OCI-M1 (cell line): ENCODE data around the gene ATCAY.
A peak's percentile ranks its signal among the peaks of the same experiment; 100 is the strongest.
"Not testable (repeated sequence)": the region's sequence is repeated elsewhere in the genome, so short reads cannot be mapped to it uniquely, and the experiment has no call there.

ENCODE experiments used
- DNase-seq: peaks from one replicate; lab custom pipeline; 2025; lab: John Stamatoyannopoulos, UW

ATCAY gene

DNA sequence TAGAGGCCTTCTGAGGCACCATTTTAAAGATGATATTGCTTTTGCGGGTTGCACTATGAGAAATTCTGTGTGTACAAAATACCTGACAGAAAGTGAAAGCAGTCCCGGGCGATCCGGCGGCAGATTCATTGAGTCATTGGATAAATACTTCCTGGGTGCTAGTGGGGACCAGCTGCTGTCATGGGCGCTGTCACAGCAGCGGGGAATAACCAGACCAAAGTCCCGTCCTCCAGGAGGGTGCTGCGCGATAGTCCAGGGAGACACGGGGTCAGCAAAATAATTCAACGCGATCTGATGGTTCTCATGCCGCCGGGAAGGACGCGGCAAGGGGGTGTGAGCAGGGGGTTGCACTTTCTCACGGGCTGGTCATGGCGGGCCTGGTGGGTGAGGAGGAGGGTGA lies 25.2 kb upstream of the ATCAY start:
- DNase-seq = no peak

DNA sequence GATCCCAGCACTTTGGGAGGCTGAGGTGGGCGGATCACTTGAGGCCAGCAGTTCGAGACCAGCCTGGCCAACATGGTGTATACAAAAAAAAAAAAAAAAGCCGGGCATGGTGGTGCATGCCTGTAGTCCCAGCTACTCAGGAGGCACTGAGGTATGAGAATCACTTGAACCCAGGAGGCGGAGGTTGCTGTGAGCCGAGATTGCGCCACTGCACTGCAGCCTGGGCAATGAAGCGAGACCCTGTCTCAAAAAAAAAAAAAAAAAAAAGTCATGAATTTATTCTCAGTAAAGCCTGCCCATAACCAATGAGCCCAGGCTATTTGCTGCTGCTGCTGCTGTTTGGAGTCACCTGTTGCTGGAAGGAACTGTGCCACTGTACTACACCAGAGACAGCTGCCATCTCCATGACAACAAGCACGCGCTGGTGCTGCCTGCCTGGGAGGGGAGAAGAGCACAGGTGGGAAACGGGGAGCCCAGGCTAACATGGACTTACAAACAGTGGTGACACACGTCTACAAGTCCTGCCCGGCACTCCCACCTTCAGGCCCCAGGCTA lies 23.0 kb upstream of the ATCAY start:
- no peak for DNase-seq

DNA sequence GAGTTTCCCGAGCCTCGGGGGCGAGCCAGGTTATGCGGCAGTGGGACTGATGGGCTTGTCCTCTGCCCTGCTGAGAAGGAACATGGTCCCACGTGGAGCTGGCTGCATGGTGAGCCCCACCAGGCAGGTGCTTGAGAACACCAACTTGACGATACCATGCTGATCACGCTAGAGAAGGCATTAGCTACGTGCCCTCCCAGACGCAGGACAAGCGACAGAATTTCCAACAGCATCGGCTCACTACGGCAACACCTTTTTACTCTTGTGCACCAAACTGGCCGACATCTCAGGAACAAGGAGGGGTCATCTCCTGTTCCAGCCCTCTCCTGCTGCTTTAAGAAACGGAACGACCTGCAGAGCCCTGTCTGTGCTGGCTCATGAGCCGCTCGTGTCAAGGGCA lies 20.0 kb upstream of the ATCAY start:
- DNase-seq = no peak

DNA sequence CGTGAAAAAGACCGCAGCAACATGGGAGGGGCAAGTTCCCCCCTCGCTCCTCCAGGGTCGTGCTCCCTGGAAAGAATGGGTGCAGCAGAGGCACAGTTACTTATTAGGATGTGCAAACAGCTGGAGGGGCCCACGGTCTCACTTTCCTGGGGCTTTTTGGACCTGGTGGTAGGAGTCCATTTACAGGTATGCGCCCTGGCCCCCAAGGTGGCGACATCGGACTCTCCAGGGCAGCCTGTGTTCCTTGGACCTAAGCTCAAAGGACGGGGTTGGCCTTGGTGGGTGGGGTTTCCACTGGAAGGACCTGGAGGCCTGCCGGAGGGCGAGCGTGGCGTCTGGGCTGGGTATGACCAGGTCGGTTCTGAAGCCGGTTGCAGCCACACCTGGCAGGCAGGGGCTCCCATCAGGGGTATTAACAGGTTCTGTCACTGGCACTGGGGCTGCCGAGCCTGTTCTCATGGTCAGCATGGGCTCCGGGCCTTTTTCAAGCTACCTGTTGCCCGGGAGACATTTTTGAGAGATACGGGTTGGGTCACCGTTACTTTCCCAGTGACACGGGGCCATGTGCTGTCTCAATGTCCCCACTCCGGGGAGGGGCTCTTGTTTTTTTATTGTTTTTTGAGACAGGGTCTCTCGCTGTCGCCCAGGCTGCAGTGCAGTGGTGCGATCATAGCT lies 17.5 kb upstream of the ATCAY start:
- DNase-seq = no peak

DNA sequence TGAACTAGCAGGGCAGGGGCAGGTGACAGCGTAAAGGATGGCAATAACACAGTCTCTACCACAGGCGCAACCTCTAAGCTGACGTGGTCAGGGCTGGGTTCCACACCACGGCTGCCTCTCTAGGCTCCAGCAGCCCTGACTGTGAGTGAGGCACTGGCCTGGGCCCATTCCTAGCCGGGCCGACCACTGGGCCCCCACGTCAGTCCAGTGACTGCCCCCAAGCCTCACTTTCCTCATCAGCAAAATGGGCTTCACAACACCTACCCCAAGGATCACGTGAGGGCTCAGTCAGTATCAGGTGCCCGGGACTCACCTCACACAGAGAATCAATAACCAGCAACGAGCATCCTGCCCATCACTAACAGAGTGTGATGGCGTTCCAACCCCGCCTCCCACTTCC lies 16.8 kb upstream of the ATCAY start:
- DNase-seq = no peak

DNA sequence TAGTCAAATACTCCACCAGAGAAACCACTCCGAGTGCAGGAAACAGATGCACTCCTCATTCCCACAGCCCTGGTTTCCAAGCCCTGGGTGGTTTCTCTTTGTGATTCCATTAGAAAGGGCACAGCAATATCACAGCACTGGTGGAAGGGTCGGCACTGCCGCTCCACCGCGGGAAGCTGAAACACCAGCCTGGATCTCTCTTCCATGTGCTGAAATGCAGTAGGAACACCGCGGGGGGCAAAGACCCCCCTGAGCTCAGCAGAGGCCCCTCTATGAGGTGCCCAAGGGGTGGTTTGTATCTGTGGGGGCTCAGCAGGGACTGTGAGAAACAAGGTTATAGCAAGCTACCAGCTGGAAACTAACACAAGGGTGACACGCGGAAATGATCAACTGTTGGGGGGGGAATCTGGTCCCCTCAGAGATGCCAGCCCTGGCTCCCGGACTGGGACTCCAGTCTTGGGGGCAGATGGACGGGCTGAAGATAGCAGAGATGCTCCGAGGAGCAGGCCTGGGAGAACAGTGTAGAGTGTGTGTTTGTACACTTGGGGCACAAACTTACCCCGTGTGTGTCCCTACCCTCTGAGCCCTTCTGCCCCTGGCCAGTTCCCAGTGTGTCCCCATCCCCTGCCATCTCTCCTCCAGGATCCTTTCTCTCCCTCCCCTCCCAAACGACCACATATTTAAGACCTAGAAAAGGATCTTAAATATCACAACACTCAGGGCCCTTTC lies 13.4 kb upstream of the ATCAY start:
- no peak for DNase-seq

DNA sequence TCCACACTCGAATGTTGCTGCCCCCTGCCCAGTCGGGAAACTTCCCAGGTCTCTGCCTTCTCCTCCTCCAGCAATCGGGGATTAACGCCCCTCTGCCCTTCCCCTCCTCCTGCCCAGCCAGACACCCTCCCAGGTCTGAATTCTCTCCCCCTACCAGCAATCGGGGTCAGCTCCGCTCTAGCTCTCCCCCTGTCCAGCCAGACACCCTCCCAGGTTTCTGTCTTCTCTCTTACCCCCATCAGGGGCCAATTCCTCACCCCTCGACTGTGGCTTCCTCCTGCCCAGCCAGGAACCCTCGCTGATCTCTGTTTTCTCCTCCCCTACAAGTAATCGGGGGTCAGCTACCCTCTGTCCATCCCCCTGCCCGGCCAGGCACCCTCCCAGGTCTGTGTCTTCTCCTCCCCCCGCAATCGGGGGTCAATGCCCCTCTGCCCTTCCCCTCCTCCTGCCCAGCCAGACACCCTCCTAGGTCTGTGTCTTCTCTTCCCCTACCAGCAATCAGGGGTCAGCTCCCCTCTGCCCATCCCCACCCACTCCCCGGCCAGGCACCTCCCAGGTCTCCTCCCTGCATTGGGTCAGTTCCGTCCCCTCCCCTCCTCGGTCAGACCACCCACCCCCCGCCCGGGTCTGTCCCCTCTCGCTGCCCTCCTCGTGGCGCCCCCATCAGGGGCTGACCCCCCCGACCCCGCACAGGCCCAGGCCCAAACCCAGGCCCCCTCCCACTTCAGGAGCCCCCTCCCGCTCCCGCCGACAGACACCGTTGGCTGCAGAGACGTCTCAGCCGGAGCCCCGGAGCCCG lies 12.3 kb upstream of the ATCAY start:
- no peak for DNase-seq

DNA sequence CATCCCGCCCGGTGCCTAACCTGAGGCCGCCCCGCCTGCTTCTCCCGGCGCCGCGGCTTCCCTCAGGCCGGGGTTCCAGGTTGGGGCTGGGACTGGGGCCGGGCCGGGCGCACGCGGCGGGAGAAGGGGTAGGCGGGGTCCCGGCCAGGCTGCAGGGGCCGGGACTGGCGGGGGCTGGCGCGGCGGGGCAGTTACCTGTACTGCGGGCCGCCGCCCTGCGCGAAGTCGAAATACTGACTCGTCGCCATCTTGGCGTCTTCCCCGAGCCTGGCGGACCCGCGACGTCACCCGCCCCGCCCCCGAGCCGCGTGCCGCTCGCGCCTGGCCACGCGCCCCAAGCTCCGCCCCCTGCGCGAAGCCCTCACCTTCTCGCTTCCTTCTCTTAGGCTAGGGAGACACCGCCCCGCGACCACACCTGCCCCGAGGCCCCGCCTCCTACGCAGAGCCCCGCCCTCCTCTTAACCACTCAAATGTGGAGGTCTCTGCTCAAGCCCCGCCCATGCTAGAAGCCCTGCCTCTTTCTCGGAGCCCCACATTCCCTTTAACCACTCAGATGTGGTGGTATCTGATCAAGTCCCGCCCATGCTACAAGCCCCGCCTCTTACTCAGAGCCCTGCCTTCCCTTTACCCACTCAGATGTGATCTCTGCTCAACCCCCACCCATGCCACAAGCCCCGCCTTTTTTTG lies 11.6 kb upstream of the ATCAY start, which contains the start of gene ZFR2:
Gene ZFR2 (minus strand): TSS at position 269 of the 687 bp plus-strand sequence. CDS start 21 bp downstream, at position 248.
- DNase-seq = no peak

DNA sequence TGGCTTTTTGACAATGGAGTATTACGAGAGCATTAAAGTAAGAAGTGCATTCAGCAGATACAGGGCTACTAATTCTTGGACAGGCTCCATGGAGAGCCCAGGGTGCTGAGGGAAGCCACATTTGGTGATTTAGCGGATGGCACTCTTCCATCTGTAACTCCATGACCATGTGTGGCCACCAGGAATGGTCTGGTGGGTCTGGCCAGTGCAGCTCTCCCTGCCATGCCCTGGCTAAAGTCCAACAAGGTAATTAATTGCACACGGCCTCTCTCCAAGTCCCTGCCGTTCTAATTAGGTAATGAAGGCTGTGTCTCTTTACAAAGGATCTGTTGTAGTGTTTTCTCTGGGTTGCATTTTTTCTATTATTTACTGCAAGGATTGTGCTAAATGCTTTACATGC lies 7.3 kb upstream of the ATCAY start:
- no peak for DNase-seq

DNA sequence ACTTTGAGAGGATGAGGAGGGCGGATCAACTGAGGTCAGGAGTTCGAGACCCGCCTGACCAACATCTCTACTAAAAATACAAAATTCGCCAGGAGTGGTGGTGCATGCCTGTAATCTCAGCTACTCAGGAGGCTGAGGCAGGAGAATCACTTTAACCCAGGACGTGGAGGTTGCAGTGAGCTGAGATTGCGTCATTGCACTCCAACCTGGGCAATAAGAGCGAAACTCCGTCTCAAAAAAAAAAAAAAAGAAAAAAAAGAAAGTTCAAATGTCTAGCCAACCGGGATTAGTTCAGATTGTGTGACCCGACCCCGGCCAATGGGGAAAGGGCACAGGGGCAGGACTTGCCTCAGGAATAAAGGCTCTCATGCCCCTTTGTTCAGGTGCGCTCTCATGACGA lies 5.8 kb upstream of the ATCAY start:
- DNase-seq = not testable (repeated sequence)

DNA sequence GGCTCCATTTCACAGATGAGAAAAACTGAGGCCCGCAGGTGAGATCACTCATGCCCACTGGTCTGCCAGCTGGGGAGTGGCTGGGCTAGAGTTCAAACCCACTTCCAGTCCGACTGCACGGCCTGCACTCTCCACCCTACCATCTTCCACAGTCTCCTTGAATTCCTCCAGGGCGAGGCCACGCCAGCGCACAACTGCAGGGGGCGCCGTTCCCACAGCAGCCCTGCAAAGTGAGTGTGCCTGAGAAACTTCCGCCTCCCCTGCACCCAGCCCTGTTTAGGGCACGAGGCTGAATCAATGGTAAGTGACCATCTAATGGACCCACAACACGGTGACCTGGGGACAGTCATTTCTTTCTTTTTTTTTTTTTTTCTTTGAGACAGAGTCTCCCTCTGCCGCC lies 829 bp upstream of the ATCAY start:
- DNase-seq = peak; percentile 1

DNA sequence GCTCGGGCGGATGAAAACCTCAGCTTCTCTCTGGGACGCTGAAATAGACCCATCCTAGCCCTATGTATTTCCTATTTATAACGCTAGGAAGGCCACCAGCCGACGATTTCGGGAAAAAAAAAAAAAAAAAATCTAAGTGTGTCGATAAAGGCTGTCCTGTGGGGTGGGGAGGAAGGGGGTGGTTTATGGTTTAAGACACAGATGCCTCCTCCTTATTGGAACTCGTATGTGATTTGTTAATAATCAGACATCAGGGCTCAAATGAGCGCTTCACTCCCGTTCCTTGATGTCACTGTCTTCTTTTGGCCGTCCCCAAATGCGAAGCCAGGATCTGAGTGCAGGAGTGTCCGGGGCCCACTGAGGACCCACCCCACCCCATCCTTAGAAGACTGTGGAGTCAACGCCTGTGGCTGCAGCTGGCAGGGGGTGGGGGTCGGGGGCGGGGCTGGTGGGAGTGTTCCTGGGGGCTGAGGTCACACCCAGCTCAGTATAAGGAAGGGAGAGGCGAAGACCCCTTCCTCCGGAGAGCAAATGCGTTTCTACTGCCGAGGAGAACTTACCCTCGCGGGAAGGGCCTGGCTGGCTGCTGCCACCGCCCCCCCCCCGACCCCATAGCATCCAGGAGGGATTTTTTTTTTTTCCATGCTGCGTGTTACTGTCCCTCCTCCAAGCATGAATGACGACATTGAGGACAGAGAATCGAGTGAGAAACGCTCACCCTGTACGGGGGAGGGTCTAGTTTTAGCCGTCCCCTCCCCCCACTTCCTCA lies 971 bp downstream of the ATCAY start:
- peak; percentile 70 for DNase-seq

DNA sequence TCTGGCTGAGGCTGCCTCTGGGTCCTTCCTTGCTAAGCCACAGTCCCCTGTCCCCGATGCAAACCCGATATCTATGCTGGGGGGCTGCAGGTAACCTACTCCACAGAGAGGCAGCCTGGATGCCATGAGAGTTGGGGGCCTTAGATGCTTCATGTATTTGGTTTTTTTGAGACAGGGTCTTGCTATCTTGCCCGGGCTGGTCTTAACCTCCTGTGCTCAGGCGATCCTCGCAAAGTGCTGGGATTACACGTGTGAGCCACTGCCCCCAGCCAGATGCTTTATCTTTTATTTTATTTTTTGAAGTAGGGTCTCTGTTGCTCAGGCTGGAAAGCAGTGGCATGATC lies 1.5 kb downstream of the ATCAY start:
- DNase-seq = no peak

DNA sequence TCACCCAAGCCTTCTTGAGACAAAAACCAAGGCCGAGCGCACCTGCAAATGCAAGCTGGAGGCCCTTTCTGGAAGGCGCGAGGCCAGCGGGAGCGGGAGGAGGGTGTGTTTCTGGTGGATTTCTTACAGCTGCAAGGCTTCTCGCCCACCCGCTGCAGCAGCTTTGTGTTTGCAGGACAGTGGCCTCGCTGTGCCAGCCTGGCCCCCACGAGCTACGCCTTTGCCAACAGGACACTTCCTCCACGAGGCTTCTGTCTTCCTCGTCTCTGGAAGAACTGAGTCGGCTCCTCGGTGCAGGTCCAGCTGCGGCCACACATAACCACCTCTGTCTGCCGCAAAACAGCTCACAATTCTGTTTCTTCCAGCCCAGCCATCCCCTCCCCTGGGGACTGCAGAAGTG lies 10.1 kb downstream of the ATCAY start:
- DNase-seq = no peak

DNA sequence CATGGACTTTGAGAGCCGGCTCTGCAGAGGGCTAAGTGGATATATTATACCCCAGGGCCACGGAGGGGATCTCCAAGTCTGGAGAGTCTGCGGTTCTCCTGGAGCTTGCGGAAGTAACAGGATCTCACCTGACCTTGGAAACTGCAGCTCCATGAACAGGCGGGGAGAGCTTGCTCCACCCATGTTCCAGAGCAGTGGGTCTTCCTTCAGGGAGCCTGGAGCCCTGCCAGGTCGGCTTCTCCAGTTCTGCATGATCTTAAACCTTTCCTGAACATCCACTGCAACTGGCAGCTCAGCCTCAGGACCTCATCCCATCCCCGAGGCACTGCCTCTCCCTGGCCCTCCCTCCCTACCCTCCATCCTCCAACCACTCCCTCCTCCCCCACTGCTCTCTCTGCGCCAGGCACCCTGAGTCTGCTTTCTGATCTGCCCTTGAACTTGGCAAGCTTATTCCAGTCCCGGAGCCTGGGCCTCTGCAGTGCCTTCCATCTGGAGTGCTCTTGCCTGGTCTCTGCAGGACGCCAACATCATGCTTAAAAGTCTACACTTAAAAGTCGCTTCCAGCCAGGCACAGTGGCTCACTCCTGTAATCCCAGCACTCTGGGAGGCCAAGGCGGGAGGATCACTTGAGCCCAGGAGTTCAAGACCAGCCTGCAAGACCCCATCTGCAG lies 13.2 kb downstream of the ATCAY start:
- DNase-seq = no peak

DNA sequence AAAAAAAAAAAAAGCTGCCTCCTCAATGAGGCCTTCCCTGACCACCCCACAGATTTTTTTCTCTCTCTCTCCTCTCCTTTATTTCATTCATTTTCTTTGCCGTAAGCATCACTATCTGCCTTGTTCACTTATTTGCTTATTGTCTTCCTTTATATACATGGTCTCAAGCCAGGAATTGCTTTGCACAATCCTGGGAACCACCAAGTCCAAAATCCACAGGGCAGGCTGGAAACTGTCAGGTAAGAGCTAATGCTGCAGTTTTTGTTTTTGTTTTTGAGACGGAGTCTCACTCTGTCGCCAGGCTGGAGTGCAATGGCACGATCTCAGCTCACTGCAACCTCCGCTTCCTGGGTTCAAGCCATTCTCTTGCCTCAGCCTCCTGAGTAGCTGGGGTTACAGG lies 14.5 kb downstream of the ATCAY start:
- DNase-seq = not testable (repeated sequence)

DNA sequence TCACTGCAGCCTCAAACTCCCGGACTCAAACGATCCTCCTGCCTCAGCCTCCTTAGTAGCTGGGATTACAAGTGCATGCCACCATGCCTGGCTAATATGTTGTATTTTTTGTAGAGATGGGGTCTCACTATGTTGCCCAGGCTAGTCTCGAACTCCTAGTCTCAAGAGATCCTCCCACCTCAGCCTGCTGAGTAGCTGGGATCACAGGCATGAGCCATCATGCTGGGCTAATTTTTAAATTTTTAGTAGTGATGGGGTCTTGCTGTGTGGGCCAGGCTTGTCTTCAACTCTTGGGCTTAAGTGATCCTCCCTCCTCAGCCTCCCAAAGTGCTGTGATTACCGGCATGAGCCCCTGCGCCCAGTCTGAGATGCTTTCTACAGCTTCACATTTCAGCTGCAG lies 15.3 kb downstream of the ATCAY start:
- no peak for DNase-seq

DNA sequence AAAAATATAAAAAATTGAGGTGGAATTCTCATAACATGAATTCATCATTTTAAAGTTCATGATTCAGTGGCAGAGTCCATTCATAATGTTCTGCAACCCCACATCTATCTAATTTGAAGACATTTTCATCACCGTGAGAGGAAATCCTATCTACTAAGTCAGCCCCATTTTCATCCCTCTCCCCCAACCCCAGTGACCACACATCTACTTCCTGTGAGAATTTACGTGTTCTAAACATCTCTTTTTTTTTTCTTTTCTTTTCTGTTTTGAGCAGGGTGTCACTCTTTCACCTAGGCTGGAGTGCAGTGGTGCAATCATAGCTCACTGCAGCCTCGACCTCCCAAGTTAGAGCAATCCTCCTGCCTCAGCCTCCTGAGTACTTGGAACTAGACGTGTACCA lies 17.5 kb downstream of the ATCAY start:
- DNase-seq = no peak

DNA sequence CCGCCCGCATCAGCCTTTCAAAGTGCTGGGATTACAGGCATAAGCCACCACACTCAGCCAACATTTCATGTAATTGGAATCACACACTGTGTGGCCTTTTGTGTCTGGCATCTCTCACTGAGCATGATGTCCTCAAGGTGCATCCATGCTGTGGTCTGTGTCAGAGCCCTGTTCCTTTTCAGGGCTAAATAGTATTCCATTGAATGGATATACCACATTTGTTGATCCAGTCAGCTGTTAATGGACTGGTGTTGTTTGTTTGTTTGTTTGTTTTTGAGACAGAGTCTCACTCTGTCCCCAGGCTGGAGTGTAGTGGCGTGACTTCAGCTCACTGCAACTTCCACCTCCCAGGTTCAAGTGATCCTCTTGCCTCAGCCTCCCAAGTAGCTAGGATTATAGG lies 17.9 kb downstream of the ATCAY start:
- no peak for DNase-seq

DNA sequence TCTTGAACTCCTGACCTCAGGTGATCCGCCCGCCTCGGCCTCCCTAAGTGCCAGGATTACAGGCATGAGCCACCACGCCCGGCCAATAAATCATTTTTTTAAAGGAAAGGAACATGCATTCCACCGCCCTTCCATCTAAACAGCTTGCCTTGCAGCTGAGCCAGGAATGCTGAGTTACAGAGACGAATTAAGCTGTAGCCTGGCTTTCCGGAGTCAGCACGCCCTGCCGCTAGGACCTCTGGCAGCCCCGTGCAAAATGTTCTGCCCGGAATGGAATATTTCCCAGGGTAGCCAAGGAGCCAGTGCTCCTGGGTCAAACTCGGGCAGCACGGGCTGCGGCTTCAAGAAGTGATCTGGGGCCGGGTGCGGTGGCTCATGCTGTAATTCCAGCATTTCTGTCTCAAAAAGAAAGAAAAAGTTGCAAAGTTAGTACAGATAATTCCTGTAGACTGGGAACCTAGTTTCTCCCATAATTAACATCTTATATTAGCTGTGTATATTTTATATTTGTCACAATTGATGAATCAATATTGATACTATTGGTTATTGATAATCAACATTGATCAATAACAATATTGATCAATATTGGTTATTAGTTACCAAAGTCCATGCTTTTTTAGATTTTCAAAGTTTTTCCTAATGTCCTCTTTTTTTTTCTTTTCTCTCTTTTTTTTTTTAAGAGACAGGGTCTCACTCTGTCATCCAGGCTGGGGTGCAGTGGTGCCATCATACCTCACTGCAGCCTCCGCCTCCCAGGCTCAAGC lies 19.2 kb downstream of the ATCAY start:
- DNase-seq = no peak
